Activated CD8-positive, alpha-beta T cell treated with anti-CD3 and anti-CD28 coated beads, Interleukin-2, amount 10 ng/mL, durations not matched to agents 7 days and 5 days (primary cell): Measurements from ENCODE around the gene PGBD5. TPM values are rescaled to one million over a fixed set of nuclear protein-coding genes. Genes with fewer than 3 reads are reported as not detected.

Experiments used
- ATAC-seq: fragments of 150-1000 bp; cut with Tn5 transposase; one replicate; pipeline ENCODE4 v1.10.0; 2021; ENCODE audit warnings: moderate library complexity
- CTCF ChIA-PET: fragments of 350-600 bp; sonication (Branson Sonifier 250); formaldehyde crosslinking; loops from one replicate; lab custom pipeline; 2021; ENCODE audit warnings: antibody characterized with exemption; lab: Charles Lee
- POLR2A ChIA-PET: fragments of 350-600 bp; sonication (Branson Sonifier 250); formaldehyde crosslinking; loops from one replicate; lab custom pipeline; 2021; ENCODE audit warnings: antibody characterized with exemption; lab: Charles Lee
- DNase-seq: peaks from one replicate; pipeline ENCODE4 v3.0.0-alpha.2; 2020
- H3K27ac Mint-ChIP-seq: one replicate; pipeline ENCODE4 v1.8.0; 2021; ENCODE audit warnings: mild to moderate bottlenecking, mixed read lengths
- H3K27me3 Mint-ChIP-seq: one replicate; pipeline ENCODE4 v1.8.0; 2021; ENCODE audit warnings: low read depth, mixed read lengths
- H3K36me3 Mint-ChIP-seq: one replicate; pipeline ENCODE4 v1.8.0; 2021; ENCODE audit warnings: low read depth, mixed read lengths
- H3K4me1 Mint-ChIP-seq: one replicate; pipeline ENCODE4 v1.8.0; 2021; ENCODE audit warnings: low read depth, mixed read lengths
- H3K4me3 Mint-ChIP-seq: one replicate; pipeline ENCODE4 v1.8.0; 2021; ENCODE audit warnings: mild to moderate bottlenecking, mixed read lengths
- H3K9me3 Mint-ChIP-seq: one replicate; pipeline ENCODE4 v1.8.0; 2022; ENCODE audit warnings: mixed read lengths; ENCODE audit not compliant: insufficient read depth
- total RNA-seq, 2 experiments: library from RNA; stranded (reverse); gene quantifications; one replicate each; pipeline ENCODE4 v1.2.3, GENCODE V29; 2021

Gene PGBD5
- total RNA-seq, 2 experiments from 2014 or later, result not detected

- CTCF ChIA-PET, result no interaction called here
- POLR2A ChIA-PET, result no interaction called here
These were observed 74.1 kb downstream of the PGBD5 start for GRCh38 chr1:230351983-230352382.

DNA sequence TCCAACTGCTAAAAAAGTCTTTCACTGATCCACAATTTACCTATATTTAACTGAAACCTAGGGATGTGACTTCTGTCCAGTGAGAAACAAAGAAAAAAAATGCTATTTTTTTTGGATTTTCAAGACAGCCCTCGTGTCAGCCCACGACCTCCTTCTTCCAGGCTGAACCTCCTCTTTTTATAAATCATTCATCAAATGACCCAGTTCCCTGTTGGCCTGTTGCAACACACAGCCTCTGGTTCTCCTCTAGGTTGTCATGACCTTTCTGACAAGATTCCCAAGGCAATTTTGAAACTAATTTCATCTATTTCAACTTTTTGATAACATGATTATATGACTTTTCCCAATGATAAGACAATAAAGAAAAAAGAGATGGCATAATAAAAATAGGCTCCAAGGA lies 74.6 kb downstream of the PGBD5 start:
- DNase-seq (no peak), ATAC-seq (no peak)
- Mint-ChIP-seq H3K4me3 (no peak overlapping the region), H3K27ac (no peak overlapping the region), H3K36me3 (no peaks in the 10 kb centered on the region), H3K27me3 (peaks cover 2% of the 10 kb centered on the region), H3K9me3 (no peaks in the 10 kb centered on the region), H3K4me1 (no peaks in the 10 kb centered on the region)
- ChIA-PET CTCF (no interaction called here), POLR2A (no interaction called here)

More at GRCh38 chr1:230351983-230352382, 74.1 kb downstream of the PGBD5 start:
- no peak for ATAC-seq
- Mint-ChIP-seq H3K27me3 (peaks cover 2% of the 10 kb centered on the region), H3K36me3 (no peaks in the 10 kb centered on the region), H3K4me1 (no peaks in the 10 kb centered on the region), H3K9me3 (no peaks in the 10 kb centered on the region), H3K27ac (no peak overlapping the region), H3K4me3 (no peak overlapping the region)
- DNase-seq, result no peak

DNA sequence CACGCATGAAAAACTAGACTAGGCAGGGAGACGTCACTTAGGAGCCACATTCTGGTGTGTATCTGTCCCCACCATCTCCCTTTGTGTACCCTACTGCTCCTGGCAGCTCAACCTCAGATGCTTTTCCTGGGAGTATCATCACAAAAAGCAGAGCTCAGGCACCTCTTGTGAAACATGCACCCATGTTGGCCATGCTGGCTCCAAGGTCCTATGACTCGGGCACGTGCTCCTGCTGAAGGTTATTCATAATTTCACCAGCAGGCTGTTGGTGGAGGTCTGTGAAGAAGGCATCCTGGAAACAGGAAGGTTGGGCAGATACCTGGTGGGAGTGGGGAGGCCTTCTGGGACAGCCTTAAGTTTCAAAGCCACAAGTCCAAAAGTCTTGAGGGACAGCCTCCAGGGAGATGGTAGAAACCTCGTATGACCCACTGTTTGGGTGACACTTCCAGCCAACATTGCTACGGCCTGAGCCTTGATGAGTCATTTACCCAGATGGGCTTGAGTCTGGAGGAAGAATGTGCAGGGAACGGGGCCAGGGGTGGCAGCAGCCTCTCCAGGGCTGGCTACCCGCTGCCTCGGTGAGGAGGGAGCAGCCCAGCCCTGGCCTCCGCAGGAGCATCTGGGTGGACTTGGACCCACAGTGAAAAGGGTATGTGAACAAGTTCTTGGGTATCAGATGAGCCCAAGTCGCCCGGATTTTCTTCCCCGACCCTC lies 75.8 kb downstream of the PGBD5 start:
- Mint-ChIP-seq H3K4me1 (no peaks in the 10 kb centered on the region), H3K9me3 (no peaks in the 10 kb centered on the region), H3K27me3 (peaks cover 2% of the 10 kb centered on the region), H3K36me3 (no peaks in the 10 kb centered on the region), H3K27ac (no peak overlapping the region), H3K4me3 (no peak overlapping the region)
- CTCF ChIA-PET, result no interaction called here
- POLR2A ChIA-PET, result no interaction called here
- ATAC-seq, result no peak
- DNase-seq, result no peak

DNA sequence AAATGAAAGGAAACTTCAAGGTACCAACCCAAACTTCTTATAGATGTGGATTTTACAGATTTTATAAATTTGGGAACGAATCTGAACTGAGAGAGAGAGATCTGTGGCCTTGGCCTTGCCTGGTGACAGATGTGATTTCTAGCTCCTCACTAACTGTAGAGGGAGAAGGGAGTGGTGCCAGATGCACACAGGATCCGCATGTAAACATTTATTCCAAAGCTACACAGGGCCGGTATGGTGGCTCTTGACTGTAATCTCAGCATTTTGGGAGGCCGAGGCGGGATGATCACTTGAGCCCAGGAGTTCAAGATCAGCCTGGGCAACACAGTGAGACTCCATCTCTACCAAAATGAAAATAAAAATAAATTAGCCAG lies 77.1 kb downstream of the PGBD5 start:
- ATAC-seq, result no peak
- H3K9me3 Mint-ChIP-seq, result no peaks in the 10 kb centered on the region
- no peak overlapping the region for H3K27ac Mint-ChIP-seq

DNA sequence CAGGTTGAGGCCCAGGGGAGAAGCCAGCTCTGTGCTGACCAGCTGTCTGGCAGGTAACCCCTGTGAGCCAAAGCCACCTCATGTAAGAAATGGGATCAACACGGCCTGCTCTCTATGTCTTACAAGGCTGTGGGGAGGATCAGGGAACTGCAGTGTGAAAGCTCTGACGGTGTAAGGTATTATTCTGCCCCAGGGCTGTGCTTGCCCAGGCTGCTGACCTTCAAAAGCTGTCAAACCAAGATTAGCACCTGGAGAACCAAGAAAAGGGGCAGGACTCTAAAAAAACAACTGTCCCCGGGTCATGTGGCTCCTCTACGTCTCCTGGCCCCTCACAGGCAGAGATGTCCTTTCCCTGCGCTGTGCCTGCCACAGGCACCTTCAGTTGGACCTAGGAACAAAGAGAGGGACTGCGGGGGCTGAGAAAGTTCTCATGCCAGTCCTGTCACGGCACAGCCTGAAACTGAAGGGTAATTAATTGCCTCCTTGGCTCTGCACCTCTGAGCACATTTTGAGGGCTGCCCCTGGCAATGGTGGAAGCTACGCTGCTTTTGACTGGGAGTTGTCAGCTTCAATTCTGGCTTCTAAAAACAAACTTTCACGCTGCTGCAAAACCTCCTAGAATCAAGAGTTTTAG lies 77.6 kb downstream of the PGBD5 start:
- ChIA-PET CTCF (no interaction called here), POLR2A (no interaction called here)
- no peaks in the 10 kb centered on the region for H3K4me1 Mint-ChIP-seq
- peaks cover 6% of the 10 kb centered on the region for H3K27me3 Mint-ChIP-seq
- ATAC-seq, result no peak
- H3K27ac Mint-ChIP-seq, result no peak overlapping the region
- no peaks in the 10 kb centered on the region for H3K9me3 Mint-ChIP-seq
- no peak for DNase-seq
- no peaks in the 10 kb centered on the region for H3K36me3 Mint-ChIP-seq
- H3K4me3 Mint-ChIP-seq, result no peak overlapping the region

More for the DNA sequence above, 77.1 kb downstream of the PGBD5 start:
- CTCF ChIA-PET, result no interaction called here
- no peak for DNase-seq
- POLR2A ChIA-PET, result no interaction called here
- Mint-ChIP-seq H3K4me1 (no peaks in the 10 kb centered on the region), H3K27me3 (peaks cover 6% of the 10 kb centered on the region), H3K36me3 (no peaks in the 10 kb centered on the region), H3K4me3 (no peak overlapping the region)

DNA sequence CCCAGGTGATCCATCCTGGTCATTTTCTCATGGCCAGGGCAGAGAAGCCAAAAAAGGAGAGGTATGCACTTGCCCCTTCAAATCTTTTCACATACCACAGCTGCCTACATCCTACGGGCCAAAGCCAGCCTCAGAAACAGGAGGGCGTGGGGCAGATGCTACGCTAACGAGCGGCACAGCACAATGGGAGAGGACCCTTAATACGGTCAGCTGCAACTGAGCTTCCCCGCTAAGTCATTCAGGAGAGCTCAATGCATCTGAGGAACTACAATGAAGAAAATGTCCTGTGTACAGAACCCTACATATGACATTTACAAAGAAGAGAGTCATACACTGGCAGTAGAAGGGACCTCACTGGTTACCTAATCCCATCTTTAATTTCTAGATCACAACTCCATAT lies 78.2 kb downstream of the PGBD5 start:
- Mint-ChIP-seq H3K36me3 (no peaks in the 10 kb centered on the region), H3K27me3 (peaks cover 10% of the 10 kb centered on the region), H3K4me3 (no peak overlapping the region), H3K27ac (no peak overlapping the region), H3K4me1 (no peaks in the 10 kb centered on the region), H3K9me3 (no peaks in the 10 kb centered on the region)
- ChIA-PET POLR2A (no interaction called here), CTCF (no interaction called here)
- DNase-seq, result no peak
- no peak for ATAC-seq

DNA sequence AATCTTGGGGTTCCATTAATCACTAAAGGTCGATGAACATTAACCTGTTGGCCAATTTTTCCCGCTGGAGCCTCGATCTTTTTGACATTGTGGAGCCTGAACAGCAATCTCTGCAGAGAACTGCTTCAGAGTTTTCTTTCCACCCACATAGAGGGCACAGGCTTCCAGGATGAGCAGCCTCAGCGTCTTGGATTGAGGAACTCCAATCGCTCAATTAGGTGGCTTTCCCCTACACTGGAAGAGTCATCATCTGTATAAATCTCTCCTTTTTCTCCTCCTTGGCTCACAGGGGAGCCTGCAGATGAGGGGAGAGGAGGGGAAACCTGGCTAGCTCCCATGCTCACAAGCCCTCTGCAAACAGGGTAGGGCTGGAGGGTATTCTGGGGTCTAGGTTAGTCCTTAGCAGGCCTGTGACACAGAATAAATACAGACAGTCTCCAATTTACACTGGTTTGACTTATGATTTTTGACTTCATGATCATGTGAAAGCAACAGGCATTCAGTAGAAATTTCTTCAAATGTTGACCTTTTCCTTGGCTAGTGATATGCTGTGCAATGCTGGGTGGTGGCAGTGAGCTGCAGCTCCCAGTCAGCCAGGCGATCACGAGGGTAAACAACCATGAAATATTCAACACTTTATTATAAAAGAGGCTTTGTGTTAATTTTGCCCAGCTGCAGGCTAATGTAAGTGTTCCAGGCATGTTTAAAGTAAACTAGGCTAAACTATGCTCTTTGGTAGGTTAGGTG lies 80.8 kb downstream of the PGBD5 start:
- H3K4me3 Mint-ChIP-seq, result no peak overlapping the region
- ATAC-seq (no peak), DNase-seq (no peak)
- no peak overlapping the region for H3K27ac Mint-ChIP-seq
- H3K36me3 Mint-ChIP-seq, result no peaks in the 10 kb centered on the region
- H3K4me1 Mint-ChIP-seq, result no peaks in the 10 kb centered on the region
- CTCF ChIA-PET, result no interaction called here
- POLR2A ChIA-PET, result no interaction called here
- H3K27me3 Mint-ChIP-seq, result peaks cover 17% of the 10 kb centered on the region
- no peaks in the 10 kb centered on the region for H3K9me3 Mint-ChIP-seq

- H3K27ac Mint-ChIP-seq, result no peak overlapping the region
- H3K4me1 Mint-ChIP-seq, result no peaks in the 10 kb centered on the region
- H3K9me3 Mint-ChIP-seq, result no peaks in the 10 kb centered on the region
- CTCF ChIA-PET, result no interaction called here
- POLR2A ChIA-PET, result no interaction called here
- H3K4me3 Mint-ChIP-seq, result no peak overlapping the region
- ATAC-seq, result no peak
- H3K27me3 Mint-ChIP-seq, result peaks cover 19% of the 10 kb centered on the region
- no peaks in the 10 kb centered on the region for H3K36me3 Mint-ChIP-seq
- DNase-seq, result no peak
These were observed 83.4 kb downstream of the PGBD5 start for GRCh38 chr1:230342699-230343098.

- no peaks in the 10 kb centered on the region for H3K36me3 Mint-ChIP-seq
- H3K4me1 Mint-ChIP-seq, result no peaks in the 10 kb centered on the region
- H3K9me3 Mint-ChIP-seq, result no peaks in the 10 kb centered on the region
- H3K4me3 Mint-ChIP-seq, result no peak overlapping the region
- ATAC-seq, result no peak
- CTCF ChIA-PET, result no interaction called here
- no peak for DNase-seq
- POLR2A ChIA-PET, result interaction anchor here (0.6 kb wide), 1 partner anchor 389 kb away, joined by 3 read pairs; no protein-coding TSS in a partner anchor
- H3K27me3 Mint-ChIP-seq, result peaks cover 19% of the 10 kb centered on the region
- H3K27ac Mint-ChIP-seq, result no peak overlapping the region
These were observed 84.1 kb downstream of the PGBD5 start for GRCh38 chr1:230342019-230342418.

- no peak for ATAC-seq
- H3K4me1 Mint-ChIP-seq, result no peaks in the 10 kb centered on the region
- ChIA-PET POLR2A (no interaction called here), CTCF (no interaction called here)
- no peaks in the 10 kb centered on the region for H3K9me3 Mint-ChIP-seq
- no peak for DNase-seq
- H3K27ac Mint-ChIP-seq, result no peak overlapping the region
- peaks cover 19% of the 10 kb centered on the region for H3K27me3 Mint-ChIP-seq
- H3K4me3 Mint-ChIP-seq, result no peak overlapping the region
- H3K36me3 Mint-ChIP-seq, result no peaks in the 10 kb centered on the region
These were observed 85.0 kb downstream of the PGBD5 start for GRCh38 chr1:230341162-230341546.

GRCh38 chr1:230340526-230341161 lies 85.5 kb downstream of the PGBD5 start:
- peaks cover 21% of the 10 kb centered on the region for H3K27me3 Mint-ChIP-seq
- CTCF ChIA-PET, result no interaction called here
- no peaks in the 10 kb centered on the region for H3K4me1 Mint-ChIP-seq
- no peaks in the 10 kb centered on the region for H3K36me3 Mint-ChIP-seq
- H3K27ac Mint-ChIP-seq, result no peak overlapping the region
- no peaks in the 10 kb centered on the region for H3K9me3 Mint-ChIP-seq
- DNase-seq, result no peak
- no peak for ATAC-seq
- POLR2A ChIA-PET, result no interaction called here
- no peak overlapping the region for H3K4me3 Mint-ChIP-seq

- Mint-ChIP-seq H3K27me3 (peaks cover 18% of the 10 kb centered on the region), H3K27ac (no peak overlapping the region), H3K4me1 (no peaks in the 10 kb centered on the region), H3K4me3 (no peak overlapping the region), H3K9me3 (no peaks in the 10 kb centered on the region), H3K36me3 (no peaks in the 10 kb centered on the region)
- CTCF ChIA-PET, result no interaction called here
- DNase-seq (no peak), ATAC-seq (no peak)
- POLR2A ChIA-PET, result no interaction called here
These were observed 87.1 kb downstream of the PGBD5 start for GRCh38 chr1:230339033-230339432.
